Right lobe of liver (tissue), 6 donors: ENCODE results near the gene HCN2. TPM values are rescaled to one million over a fixed set of nuclear protein-coding genes. Genes with fewer than 3 reads are reported as not detected.

Experiments
- ATAC-seq, 4 donors: fragments of 200-7000 bp; cut with Tn5 transposase; one replicate each; pipeline ENCODE4 v1.9.1; 2020; ENCODE audit warnings: mild to moderate bottlenecking in 4 of 4, moderate library complexity in 4 of 4
- DNase-seq, 3 donors: peaks; one replicate each; pipeline ENCODE4 v3.0.0-alpha.2; 2020
- H3K27ac ChIP-seq, 3 donors: fragments of 200-600 bp; one replicate each; pipeline ENCODE4 v1.8.0; 2022
- H3K27me3 ChIP-seq, 2 donors: fragments of 200-600 bp; one replicate each; pipeline ENCODE4 v1.8.0; 2022
- H3K36me3 ChIP-seq, 4 donors: fragments of 200-600 bp; sonication (generic) in 1 of 4; one replicate each; pipeline versions ENCODE4 v1.5.1 to v1.8.0; 2017 to 2022; ENCODE audit warnings: control low read depth in 1 of 4
- H3K4me1 ChIP-seq, 4 donors: fragments of 200-600 bp; sonication (generic) in 1 of 4; one replicate each; pipeline versions ENCODE4 v1.5.1 to v1.8.0; 2017 to 2022; ENCODE audit warnings: control low read depth in 1 of 4
- H3K4me3 ChIP-seq, 3 donors: fragments of 200-600 bp; one replicate each; pipeline ENCODE4 v1.8.0; 2022
- H3K9me3 ChIP-seq, 4 donors: fragments of 200-600 bp; sonication (generic) in 1 of 4; one replicate each; pipeline versions ENCODE4 v1.5.1 to v1.8.0; 2017 to 2022; ENCODE audit warnings: control low read depth in 1 of 4
- POLR2A ChIP-seq: fragments of 450-650 bp; IDR thresholded peaks from one replicate; pipeline ENCODE4 v1.6.1; 2017; ENCODE audit warnings: antibody characterized with exemption, mild to moderate bottlenecking
- WGBS: methylation state at CpG from one replicate; pipeline ENCODE4 v1.1.6; 2018; ENCODE audit warnings: low coverage, low lambda C conversion rate; ENCODE audit not compliant: insufficient coverage; ENCODE audit errors: missing lambda C conversion rate; 5-methylcytosine and 5-hydroxymethylcytosine counted together
- intact Hi-C, 2 donors: fragments of 100-400 bp; cut with DNase I; formaldehyde crosslinking; loops; one replicate each; pipeline versions ENCODE4 v1.11.2 to v1.14.1; 2022
- total RNA-seq, 6 experiments: library from RNA; depleted of rRNA in 2 of 6; stranded (reverse); fragments of >200 nt in 2 of 6; fragmentation: NEBNext Ultra II Directional in 3 of 6; extraction: Animal tissue kit (Norgen Biotek cat#: 25700) in 3 of 6; gene quantifications; one replicate each; pipeline versions ENCODE4 v1.1.0 to v1.2.4, GENCODE V29; 2016 to 2023
- TF ChIP-seq, protein P1 (sequence below), 4 donors: fragments of 200-600 bp in 3 of 4; fragments of 450-650 bp in 1 of 4; IDR thresholded peaks; one replicate each; pipeline versions ENCODE4 v1.5.1 to v1.8.0; 2016 to 2022; ENCODE audit warnings: antibody characterized with exemption in 4 of 4, mild to moderate bottlenecking in 2 of 4
- donor health status: DM: no; HTN: yes; CAD: no.
- donor health status: DM: no; HTN: no; CAD: no.
- donor health status: DM: no; HTN: no; CAD: no.
- donor health status: DM: no; HTN: yes; CAD: no.
- donor health status: DM: no; HTN: yes; CAD: no.

The HCN2 gene
- total RNA-seq, 6 experiments from 2014 or later: 0.05 to 0.27 (median 0.09) TPM; not detected in 1

DNA sequence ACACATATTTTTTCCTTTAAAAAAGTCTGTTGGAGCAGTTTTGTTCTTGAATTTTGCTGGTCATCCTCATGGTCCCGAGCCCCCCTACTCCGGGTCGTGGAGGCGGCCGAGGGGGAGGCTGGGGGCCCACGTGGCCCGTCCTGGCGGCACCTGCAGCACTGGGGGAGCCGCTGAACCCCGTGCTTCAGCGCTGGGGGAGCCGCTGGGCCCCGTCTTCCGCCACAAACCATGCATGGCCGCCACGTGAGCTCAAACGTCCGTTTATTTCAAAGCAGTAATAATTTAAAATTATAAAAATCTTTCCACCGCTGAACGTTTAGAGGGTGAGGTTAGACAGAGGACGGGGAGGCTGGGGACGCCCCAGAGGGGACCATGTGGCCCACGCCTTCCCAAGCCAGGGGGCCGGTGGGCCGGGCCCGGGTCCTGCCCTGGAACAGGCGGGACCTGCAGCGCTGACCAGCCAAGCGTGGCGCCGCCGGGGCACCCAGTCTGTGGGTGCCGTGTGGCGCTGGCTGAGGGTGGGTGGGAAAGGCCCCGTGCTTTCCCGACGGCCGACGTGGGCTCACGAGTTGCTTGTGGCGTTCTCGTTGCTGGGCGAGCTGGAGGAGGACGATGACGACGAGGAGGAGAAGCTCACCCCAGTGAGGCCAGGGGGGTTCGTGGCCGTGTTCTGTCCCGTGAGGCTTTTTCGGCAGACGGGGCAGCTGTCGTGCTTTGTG, 58.0 kb downstream of the HCN2 start:
- no peak overlapping the region for H3K4me3 ChIP-seq
- intact Hi-C loops: no loop called here
- no peaks in the 10 kb centered on the region for H3K27me3 ChIP-seq
- no peaks in the 10 kb centered on the region for H3K9me3 ChIP-seq
- peaks cover 0 to 58% (median 22%) of the 10 kb centered on the region in 4 donors for H3K36me3 ChIP-seq
- no peak for ATAC-seq
- no peaks in the 10 kb centered on the region for H3K4me1 ChIP-seq
- no peak for TF ChIP-seq POLR2A
- TF ChIP-seq, protein P1, sequence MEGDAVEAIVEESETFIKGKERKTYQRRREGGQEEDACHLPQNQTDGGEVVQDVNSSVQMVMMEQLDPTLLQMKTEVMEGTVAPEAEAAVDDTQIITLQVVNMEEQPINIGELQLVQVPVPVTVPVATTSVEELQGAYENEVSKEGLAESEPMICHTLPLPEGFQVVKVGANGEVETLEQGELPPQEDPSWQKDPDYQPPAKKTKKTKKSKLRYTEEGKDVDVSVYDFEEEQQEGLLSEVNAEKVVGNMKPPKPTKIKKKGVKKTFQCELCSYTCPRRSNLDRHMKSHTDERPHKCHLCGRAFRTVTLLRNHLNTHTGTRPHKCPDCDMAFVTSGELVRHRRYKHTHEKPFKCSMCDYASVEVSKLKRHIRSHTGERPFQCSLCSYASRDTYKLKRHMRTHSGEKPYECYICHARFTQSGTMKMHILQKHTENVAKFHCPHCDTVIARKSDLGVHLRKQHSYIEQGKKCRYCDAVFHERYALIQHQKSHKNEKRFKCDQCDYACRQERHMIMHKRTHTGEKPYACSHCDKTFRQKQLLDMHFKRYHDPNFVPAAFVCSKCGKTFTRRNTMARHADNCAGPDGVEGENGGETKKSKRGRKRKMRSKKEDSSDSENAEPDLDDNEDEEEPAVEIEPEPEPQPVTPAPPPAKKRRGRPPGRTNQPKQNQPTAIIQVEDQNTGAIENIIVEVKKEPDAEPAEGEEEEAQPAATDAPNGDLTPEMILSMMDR (IDR thresholded peaks at IDR 0.05): no peak
- H3K27ac ChIP-seq: no peak overlapping the region
- DNase-seq: no peak
- 80% methylated on average over 9 of the region's 52 CpGs for WGBS

GRCh38 chr19:648305-648704, 58.6 kb downstream of the HCN2 start:
- intact Hi-C loops: no loop called here
- TF ChIP-seq, protein P1 (IDR thresholded peaks at IDR 0.05): no peak
- TF ChIP-seq POLR2A: no peak
- ATAC-seq (no peak), DNase-seq (no peak)
- Histone ChIP-seq H3K9me3 (no peaks in the 10 kb centered on the region), H3K27me3 (no peaks in the 10 kb centered on the region), H3K4me1 (no peaks in the 10 kb centered on the region), H3K27ac (no peak overlapping the region), H3K36me3 (peaks cover 0 to 62% (median 22%) of the 10 kb centered on the region in 4 donors), H3K4me3 (no peak overlapping the region)
- WGBS: 93% methylated on average over 3 of the region's 29 CpGs

DNA sequence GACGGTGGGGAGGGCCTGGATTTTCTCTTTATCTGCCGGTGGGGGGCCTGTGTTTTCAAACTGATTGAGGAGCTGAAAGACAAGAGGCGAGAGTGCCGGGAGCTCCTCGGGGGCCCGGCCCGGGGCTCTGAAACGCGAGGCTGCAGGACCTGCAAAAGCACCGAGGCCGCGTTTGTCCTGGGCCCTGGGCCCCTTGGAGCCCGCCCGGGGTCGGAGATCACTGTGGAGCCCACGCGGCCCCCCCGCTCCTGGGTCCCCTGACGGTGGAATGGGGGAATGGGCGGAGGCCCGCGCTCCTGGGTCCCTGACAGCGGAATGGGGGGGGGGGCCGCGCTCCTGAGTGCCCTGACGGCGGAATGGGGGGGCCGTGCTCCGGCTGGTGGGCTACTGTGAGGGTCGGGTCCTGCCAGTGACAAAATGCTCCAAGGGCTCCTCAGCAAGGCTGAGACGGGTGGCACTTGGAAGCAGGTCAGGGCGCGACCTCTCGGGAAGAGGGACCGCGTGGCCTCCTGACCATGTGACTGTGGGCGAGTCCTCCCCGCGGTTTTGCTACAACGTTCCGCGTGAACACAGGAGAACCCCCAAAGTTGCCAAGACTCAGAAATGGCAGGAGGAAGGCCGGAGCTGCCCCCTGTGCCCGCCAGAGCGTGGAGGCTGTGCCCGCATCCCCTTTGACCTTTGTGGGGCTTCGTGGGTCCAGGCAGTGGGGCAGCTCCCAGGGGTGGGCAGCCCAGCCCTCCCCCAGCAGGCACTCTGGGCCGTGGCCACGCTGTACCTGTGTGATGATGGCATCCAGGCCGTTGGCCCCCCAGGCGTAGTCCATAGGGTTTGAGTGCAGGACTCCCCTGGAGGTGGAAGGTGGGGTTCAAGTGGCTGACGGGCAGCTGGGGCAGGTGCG, 59.5 kb downstream of the HCN2 start:
- Histone ChIP-seq H3K4me3 (no peak overlapping the region), H3K36me3 (peaks cover 0 to 67% (median 22%) of the 10 kb centered on the region in 4 donors), H3K27ac (no peak overlapping the region), H3K4me1 (no peaks in the 10 kb centered on the region), H3K27me3 (no peaks in the 10 kb centered on the region), H3K9me3 (no peaks in the 10 kb centered on the region)
- no peak for DNase-seq
- intact Hi-C loops: no loop called here
- TF ChIP-seq POLR2A: no peak
- TF ChIP-seq, protein P1 (IDR thresholded peaks at IDR 0.05): no peak
- 87% methylated on average over 4 of the region's 53 CpGs for WGBS
- no peak for ATAC-seq

DNA sequence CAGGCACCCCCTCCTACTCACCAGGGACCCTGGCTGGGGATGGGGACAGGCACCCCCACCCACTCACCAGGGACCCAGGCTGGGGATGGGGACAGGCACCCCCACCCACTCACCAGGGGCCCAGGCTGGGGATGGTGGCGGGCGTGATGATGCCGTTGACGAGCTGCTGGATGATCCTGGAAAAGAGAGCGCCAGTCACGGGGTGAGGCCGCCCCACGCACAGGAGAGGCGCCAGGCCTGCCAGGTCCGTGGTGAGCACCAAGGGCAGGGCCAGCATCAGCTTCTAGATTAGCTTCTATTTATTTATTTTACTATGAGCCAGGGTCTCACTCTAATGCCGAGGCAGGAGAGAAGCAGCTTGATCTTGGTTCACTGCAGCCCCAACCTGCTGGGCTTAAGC, 60.4 kb downstream of the HCN2 start:
- H3K9me3 ChIP-seq: no peaks in the 10 kb centered on the region
- H3K36me3 ChIP-seq: peaks cover 0 to 67% (median 22%) of the 10 kb centered on the region in 4 donors
- H3K4me3 ChIP-seq: no peak overlapping the region
- intact Hi-C loops: no loop called here
- H3K27ac ChIP-seq: no peak overlapping the region
- ATAC-seq (no peak), DNase-seq (no peak)
- no peaks in the 10 kb centered on the region for H3K27me3 ChIP-seq
- WGBS: 67% methylated on average over 1 of the region's 11 CpGs
- no peak for TF ChIP-seq POLR2A
- TF ChIP-seq, protein P1 (IDR thresholded peaks at IDR 0.05): no peak
- H3K4me1 ChIP-seq: no peaks in the 10 kb centered on the region
